Effector CD4-positive, alpha-beta T cell (primary cell): ENCODE results near the gene CMAS.
"Not testable (repeated sequence)": the region's sequence is repeated elsewhere in the genome, so short reads cannot be mapped to it uniquely, and the experiment has no call there.

ENCODE experiments used
- DNase-seq: peaks from one replicate; pipeline ENCODE4 v3.0.0-alpha.2; 2020

Gene CMAS

DNA sequence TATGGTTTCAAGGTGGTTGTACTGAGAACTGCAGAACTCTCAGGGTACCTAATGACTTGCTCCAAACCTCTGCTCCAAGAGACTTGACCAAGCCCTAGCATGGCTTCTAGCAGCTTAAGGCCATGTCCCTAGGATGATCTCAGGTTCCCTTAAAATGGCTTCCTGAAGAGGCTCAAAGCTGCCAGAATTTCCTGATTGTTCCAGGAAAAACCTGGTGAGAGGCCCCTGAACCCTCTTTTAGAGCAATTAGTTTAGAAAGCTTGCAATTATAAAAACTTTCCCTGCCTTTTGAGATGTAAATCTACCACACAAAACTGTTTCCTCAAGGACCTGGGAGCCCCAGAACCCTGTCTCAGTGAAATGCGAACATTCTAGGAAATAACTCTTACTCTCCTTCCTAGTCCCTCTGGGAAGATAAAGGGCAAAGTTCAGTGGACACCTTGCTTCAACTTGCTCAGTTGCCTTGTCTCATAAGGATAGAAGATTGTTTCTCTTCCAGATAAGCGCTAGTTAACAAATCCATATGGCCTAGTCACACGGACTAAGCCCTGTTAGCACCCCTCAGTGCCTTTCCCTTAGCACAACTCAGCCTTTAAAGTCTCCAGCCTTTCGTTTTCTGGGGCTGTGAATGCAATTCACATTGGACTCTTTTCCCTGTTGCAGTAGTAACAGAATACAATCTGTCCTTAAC is 2.5 kb downstream of the CMAS start:
- DNase-seq, result no peak

DNA sequence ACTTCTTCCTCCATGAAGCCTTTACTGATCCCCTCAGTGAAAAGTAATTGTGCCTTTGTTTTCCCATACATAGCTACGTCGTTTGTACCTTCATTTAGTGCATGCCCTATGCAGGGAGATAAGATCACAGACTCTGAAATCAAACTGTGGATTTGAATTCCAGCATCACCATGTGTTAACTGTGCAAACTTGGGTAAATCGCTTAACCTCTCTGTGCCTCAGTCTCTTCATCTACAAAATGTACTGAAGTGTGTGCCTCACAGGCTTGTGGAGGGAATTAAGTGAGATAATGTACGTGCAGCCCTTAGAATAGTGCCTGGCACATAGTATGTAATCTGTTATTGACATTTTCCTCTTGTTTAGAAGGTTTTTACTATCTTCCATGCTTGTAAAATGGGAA is 4.1 kb downstream of the CMAS start:
- no peak for DNase-seq

DNA sequence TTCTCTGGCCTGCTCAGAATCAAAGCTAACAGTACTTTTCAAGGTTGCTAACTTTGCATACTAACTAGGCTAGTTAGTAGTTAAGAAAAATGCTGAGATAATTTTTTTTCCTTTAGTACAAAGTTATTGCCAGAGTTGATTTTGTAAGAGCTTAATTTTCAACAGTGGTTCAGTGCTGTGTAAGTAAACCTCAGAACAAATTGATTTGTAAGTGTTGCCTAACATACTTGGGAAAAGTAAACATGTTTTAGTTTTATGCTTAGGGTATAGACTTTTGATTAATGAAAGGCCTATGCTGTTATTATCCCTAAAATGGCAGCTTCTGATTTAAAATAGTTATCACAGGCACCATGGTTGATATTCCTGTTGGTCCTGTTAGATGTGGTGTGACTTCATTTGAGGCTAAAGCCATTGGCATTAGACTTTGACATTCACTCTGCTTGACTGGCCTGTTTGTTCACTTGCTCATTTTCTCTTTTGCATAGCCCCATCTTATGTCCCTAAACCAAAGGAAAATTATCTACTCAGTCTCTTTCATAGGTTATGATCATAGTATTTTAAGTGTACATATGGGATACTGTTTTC is 5.2 kb downstream of the CMAS start:
- no peak for DNase-seq

DNA sequence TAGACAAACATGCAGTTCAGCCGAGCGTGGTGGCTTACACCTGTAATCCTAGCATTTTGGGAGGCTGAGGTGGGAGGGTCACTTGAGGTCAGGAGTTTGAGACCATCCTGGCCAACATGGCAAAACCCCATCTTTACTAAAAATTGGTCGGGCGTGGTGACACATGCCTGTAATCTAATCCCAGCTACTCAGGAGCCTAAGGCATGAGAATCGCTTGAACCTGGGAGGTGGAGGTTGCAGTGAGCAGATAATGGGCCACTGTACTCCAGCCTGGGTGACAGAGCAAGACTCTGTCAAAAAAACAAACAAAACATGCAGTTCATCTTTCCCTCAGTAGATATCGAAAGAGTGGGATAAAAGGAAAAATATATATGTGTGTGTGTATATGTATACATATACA is 7.0 kb downstream of the CMAS start:
- DNase-seq, result not testable (repeated sequence)

DNA sequence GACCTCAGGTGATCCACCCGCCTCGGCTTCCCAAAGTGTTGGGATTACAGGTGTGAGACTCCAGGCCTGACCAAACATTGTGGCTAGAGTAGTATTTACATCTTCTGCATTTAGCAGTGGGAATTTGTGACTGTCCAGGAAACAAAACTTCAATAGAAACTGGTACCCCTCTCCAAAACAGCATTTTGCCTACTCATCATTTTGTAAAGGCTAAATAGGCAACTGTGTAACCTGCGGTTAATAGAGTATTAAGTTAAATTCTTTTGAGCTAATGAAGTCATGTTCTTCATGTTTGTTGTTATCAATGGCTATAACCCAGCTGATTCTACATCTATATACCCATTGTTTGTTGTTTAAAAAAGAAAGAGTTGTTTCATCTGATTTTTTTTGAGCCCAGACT is 8.1 kb downstream of the CMAS start:
- DNase-seq, result no peak

DNA sequence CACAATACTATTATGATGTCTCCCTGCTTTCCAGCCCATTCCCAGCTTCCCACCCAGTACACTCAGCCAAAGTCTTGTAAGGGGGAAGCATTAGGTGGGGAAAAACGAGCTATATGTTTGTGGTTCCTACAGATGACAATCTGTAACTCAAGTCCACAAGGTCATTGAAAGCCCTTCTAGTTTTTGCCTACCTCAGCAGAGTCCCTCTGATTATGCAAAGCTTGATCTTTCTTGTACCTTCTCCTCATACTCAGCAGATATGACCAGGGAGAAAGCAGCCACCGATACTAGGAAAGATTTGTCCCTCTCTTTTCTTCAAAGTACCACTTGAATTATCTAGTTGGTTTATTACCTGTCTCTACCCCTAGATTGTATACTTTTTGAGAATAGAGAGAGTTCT is 10.6 kb downstream of the CMAS start:
- no peak for DNase-seq

DNA sequence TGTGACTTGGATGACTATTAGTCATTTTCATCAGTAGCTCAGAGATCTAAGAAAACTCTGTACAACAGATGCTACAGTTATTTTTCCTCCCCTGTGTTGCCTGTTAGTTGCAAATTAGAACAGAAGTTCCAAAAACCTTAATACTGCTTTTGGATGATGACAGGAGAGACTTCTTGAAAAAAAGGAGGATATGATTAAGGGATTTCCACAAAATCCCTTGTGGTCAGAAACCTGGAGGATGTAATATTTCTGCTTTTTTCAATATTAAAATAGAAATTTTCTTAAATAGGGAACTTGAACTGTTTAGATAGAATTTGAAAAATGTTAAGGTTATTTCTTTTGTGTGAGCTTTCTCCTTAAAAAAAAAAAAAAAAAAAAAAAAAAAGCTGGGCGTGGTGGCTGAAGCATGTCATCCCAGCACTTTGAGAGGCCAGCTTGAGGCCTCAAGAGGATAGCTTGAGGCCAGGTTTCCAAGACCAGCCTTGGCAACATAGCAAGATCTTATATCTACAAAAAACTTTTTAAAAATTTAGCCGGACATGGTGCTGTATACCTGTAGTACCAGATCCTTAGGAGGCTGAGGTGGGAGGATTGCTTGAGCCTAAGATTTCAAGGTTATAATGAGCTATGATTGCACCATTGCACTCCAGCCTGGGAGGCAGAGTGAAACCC is 14.1 kb downstream of the CMAS start:
- no peak for DNase-seq

DNA sequence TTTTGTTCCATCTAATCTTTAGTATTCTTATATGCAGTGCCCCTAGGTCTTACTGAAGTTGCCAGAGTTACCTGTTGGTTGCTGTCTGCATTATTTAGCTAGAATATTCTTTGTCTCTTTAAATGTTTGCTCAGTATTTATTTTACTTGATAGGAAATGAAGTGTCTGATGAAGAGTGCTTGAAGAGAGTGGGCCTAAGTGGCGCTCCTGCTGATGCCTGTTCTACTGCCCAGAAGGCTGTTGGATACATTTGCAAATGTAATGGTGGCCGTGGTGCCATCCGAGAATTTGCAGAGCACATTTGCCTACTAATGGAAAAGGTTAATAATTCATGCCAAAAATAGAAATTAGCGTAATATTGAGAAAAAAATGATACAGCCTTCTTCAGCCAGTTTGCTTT is 18.9 kb downstream of the CMAS start:
- DNase-seq, result no peak

DNA sequence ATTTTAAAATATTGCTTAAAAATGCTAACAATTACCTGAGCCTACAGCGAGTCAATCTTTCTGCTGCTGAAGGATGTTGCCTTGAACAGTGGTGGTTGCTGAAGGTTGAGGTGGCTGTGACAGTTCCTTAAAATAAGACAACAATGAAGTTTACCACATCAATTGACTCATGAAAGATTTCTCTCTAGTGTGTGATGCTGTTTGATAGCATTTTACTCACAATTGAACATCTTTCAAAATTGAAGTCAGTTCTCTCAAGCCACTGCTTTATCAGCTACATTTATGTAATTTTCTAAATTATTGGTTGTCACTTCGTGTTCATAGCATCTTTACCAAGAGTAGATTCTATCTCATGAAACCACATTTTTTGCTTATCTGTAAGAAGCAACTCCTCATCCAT is 20.3 kb downstream of the CMAS start:
- no peak for DNase-seq

DNA sequence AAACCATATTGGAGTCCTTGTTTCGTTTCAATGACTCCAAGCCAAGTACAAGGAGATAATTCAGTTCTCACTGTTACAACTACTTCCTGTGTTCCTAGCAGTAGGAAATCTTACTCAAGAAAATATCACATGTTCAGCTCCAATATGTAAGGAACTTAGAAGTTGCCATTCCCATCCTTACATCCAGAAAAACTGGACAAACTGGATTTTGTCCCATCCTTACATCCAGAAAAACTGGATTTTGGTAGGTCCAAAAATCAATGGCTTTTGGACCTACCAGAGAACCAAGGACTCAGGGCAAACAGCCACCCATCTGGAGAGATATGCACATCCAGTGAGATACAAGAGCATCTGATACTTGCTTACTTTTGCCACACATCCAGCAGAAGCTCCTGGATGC is 23.8 kb downstream of the CMAS start:
- DNase-seq, result no peak

DNA sequence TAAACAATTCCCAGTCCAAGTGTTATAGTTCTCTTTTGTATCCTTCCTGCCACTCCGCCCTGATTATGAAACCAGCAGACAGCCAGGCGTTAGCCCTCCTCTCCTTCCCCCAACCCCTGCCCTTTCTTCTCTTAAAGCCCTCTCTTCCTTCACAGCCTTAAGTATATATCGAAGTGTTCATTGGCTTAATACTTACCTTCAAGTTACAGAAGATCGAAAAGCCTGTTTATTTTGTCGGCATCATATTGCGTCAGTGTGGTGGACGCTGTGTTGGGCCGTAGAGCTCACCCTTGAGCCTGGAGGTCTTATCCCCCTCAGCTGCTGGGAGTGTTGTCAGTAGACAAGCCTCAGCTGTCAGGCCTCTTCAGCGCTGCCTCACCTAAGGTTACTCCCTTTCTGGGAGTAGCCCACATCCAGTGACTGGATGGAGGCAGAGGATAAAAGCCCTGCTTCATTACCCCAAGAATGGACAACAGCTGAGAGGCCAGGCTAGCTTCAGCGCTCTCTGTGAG is 36.2 kb downstream of the CMAS start:
- DNase-seq, result no peak

DNA sequence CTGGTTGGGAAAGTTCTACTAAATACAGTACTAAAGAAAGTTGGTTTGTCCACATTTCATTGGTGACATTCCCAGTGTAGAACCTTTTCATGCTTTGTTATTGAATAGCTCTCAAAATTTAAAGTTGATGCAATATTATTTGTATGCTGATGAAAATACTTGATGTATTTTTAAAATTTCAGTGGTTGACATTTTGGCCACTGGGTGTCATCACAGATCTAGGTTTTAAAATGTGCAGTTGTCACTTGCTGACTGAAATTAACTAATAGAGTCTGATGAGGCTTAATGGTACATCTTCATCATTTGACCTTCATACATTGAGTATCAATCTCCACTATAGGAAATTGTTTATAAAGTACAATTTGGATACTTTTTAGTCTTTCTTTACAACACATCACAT is 37.1 kb downstream of the CMAS start:
- DNase-seq, result peak; percentile 30

DNA sequence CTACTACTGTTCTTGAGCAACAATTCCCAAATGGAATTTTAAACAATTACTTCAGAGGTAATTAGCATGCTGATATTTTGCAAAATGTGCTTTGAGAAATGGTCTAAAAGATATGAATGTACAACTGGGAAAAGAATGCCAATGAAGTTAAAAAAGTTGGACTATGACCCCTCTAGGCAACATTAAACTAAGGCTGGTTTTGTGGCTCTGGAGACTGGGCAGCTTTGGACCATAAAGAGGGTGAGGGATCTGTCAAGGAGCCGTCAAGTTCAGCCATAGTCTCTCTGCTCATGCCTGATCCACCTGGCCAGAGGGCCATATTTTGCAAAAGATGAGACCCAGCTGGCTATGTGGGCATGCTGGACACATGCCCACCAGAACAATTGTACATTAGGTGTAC is 38.8 kb downstream of the CMAS start:
- no peak for DNase-seq

DNA sequence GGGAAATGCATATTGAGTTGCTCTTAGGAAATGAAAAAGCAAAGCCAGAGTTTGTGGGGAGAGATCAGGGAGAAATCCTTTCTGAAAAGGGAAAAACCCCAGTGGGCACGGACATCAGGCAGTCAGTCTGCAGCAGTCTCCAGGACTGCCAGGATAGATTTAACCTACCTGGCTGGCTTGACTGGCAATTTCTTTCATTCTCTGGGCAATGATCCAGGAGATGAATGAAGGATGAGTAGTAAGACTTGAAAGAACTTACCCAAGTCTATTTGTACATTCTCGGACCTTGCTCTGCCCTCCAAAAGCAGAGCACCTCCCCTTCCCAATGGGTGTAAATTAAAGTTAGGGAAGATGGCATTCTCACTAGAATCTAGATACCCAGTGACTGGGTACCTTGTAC is 42.9 kb downstream of the CMAS start:
- no peak for DNase-seq

DNA sequence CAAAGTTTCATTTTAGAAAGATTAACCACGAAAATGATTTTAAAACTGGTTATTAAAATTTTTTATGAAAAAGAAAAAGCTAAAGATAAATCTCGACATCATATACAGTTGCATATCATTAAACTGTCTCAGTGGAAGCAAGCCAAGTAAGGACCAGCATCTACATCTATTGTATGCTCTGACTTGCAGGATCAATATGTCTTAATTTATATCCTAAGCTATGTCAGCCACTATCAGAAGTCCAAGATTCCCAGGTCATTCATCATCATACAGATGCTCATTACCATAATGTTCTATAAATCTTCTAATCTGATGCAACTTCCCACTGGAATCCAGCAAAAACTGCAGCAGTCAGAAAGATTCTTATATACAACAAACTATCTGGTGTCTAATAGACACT is 43.5 kb downstream of the CMAS start:
- DNase-seq, result no peak

DNA sequence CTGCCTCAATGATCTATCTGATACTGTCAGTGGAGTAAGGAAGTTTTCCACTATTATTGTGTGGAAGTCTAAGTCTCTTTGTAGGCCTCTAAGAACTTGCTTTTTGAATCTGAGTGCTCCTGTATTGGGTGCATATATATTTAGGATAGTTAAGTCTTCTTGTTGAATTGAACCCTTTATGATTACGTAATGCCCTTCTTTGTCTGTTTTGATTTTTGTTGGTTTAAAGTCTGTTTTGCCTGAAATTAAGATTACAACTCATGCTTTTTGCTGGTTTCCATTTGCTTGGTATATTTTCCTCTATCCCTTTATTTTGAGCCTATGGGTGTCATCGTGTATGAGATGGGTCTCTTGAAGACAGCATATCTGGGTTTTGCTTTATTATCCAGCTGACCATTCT is 53.0 kb downstream of the CMAS start:
- not testable (repeated sequence) for DNase-seq

DNA sequence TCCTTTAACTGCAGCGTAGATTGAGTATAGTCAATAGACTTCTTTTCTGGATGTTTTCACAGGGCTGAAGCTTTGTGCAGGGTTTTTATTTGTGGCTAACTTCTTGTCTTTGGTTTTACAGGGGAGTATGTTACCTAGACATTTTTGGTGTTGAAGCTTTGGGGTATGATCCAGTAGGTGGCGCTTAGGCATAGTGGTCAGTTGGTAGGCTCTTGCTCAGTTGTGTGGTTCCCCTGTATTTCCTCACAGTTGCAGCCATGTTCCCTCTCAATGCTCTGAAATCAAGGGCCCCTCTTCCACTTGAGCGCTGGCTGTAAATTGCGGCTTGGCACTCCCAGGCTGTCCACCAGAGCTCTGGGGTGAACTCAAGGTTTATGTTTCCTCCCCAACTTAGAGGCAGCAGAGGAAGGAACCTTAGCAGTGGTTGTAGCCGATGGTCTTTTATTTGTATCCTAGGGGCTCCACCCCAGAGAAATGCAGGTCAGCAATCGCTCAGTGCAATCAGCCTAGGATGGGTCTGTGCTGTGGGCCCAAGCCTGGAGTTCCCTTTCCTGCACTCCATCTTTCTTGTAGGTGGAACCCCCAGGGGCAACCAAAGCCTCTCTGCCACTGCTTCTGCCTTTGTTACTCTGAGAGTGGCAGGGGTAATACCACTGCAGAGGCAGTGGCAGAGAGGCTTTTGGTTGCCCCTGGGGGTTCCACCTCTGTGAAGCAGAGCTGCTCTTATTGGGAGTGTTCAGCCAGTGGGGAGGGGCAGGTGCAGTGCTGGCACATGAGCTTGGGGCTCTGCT is 55.1 kb downstream of the CMAS start:
- DNase-seq, result peak; percentile 11

DNA sequence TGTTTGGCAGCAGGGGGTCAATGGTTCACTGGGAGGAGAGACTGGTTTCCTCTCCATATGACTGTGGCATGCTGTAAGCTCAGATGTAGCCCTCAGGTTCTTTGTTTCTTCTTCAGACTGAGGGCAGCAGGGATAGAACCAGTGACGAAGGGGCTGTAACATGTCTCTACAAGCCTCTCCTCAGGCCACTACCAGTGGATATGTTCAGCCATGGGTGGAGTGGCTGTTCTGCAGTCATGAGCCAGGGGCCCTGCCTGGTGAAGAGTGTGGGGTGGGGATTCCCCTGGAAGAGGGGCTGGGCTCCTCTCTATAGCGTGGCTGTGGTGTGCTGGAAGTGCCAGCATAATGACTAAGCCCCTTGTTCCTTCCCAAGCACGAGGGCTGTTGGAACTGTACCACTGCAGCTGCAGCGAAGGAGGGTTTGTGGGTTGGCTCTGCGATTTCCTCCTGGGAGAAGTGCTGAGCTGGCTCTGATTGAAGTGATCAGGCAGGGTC is 55.8 kb downstream of the CMAS start:
- DNase-seq, result no peak

DNA sequence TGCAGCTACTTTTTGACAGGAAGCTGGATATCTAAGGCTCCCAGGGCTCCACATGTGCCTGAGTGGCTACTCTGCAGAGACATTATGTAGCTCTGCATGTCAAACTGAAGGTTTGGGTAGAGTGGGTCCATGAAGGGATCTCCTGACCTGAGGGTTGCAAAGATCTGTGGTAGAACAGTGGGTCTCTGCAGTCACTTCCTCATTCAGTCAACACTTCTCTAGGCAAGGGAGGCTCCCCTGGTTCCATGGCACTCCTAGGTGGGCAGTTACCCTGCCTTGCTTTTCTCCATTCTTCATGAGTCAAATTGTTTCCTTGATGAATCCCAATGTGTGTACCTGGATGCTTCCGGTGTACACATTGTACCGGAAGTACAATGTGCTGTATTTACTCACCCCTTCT is 57.4 kb downstream of the CMAS start:
- no peak for DNase-seq

DNA sequence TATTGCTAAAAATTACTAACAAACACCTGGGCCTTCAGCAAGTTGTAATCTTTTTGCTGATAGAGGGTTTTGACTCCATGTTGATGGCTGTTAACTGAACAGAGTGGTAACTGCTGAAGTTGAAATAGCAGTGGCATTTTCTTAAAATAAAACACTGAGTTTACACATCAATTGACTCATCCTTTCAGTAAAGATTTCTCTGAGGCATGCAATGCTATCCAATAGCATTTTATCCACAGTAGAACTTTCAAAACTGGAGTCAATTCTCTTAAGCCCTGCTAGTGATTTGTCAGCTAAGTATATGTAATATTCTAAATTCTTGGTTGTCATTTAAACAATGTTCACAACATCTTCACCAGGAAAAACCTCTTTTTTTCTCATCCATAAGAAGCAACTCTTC is 59.5 kb downstream of the CMAS start:
- no peak for DNase-seq

DNA sequence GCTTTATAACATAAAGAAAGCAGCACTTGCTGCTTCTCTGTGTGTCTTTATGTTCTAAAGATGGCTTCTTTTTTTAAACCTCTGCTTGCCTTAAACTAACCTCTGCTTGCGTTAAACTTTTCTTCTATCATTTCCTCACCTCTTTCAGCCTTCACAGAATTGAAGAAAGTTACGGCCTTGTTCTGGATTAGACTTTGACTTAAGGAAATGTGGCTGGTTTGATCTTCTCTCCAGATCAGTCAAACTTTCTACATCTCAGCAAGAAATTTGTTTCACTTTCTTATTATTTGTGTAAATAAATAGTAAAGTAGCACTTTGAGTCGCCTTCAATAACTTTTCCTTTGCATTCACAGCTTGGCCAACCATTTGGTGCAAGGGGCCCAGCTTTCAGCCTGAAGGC is 64.2 kb downstream of the CMAS start:
- DNase-seq, result no peak
